Measurements from ENCODE around the gene IL1R2. TPM values are rescaled to one million over a fixed set of nuclear protein-coding genes. Genes with fewer than 3 reads are reported as not detected.

IL1R2 gene
- total and polyA plus RNA-seq, 9 of the 15 experiments (the other 6 are each of a cell fraction or from before 2014, with no cell fraction given), result 0.13 TPM; not detected in 8

GRCh38 chr2:102012061-102012614 is 20.4 kb downstream of the IL1R2 start:
- intact Hi-C loops (cut with micrococcal nuclease) (no loop called here), in situ Hi-C loops (cut with MboI) (loop anchor here (10.0 kb wide), 1 partner anchor 343 kb away; the partner anchor contains the start of gene IL18R1)
- TF ChIP-seq MYNN (IDR thresholded peaks at IDR 0.05) (no peak), MYNN (CRISPR knock-in tag; IDR thresholded peaks at IDR 0.05) (no peak), TAF1 (IDR thresholded peaks at IDR 0.05; ENCODE audit: control insufficient read depth, extremely low read depth, insufficient read depth, low read length, severe bottlenecking) (no peak), ZMIZ1 (IDR thresholded peaks at IDR 0.05; ENCODE audit: low read depth in 2 of 2, low read length in 2 of 2) (no peak), KLF13 (tag; IDR thresholded peaks at IDR 0.05; ENCODE audit: borderline replicate concordance, low read depth) (no peak), CHD4 (IDR thresholded peaks at IDR 0.05; ENCODE audit: insufficient read depth, insufficient replicate concordance, low read depth, low read length, poor library complexity, severe bottlenecking) (no peak), ID3 (CRISPR knock-in tag; IDR thresholded peaks at IDR 0.05) (no peak), ID3 (tag; IDR thresholded peaks at IDR 0.05) (no peak)
- H3K27ac ChIP-seq (ENCODE audit: extremely low read depth, low read depth, low read length), result no peak overlapping the region
- no peaks in the 10 kb centered on the region for H4K20me1 ChIP-seq (replicated peaks; ENCODE audit: control insufficient read depth, insufficient read depth, low read length)
- H3K79me2 ChIP-seq (ENCODE audit: control insufficient read depth, insufficient read depth, low read length), result no peaks in the 10 kb centered on the region
- CTCF ChIA-PET (ENCODE audit: low intra/inter-chr PET ratio), result no interaction called here
- peaks cover 2 to 19% of the 10 kb centered on the region in 2 experiments; a peak in 3 of 5 replicates for H3K27me3 ChIP-seq (ENCODE audit: control insufficient read depth in 2 of 2, insufficient read depth in 2 of 2, low read length in 2 of 2)
- BruUV-seq (replicated peaks), result no TSS peak
- no peak for FAIRE-seq
- H3K4me3 ChIP-seq, result no peak overlapping the region
- H3K9ac ChIP-seq (ENCODE audit: insufficient read depth in 1 of 2, low read depth in 2 of 2, low read length in 2 of 2), result no peak overlapping the region
- no peaks in the 10 kb centered on the region for H3K36me3 ChIP-seq (ENCODE audit: control insufficient read depth, insufficient read depth, low read length)
- 7% methylated on average over 4 of the region's 4 CpGs for WGBS (ENCODE audit: insufficient coverage, low coverage, missing lambda C conversion rate)
- H2AFZ ChIP-seq (ENCODE audit: low read depth, low read length), result no peak overlapping the region
- DNase-seq (ENCODE audit: extremely low read depth in 1 of 4, low spot score in 3 of 4), result no peak
- no peaks in the 10 kb centered on the region for H3K9me3 ChIP-seq (replicated peaks; ENCODE audit: control insufficient read depth, insufficient read depth, low read depth, low read length)
- POLR2A ChIA-PET, result no interaction called here
- no peaks in the 10 kb centered on the region for H3K9me1 ChIP-seq (ENCODE audit: control insufficient read depth, insufficient read depth, low read length)
- H3K4me1 ChIP-seq (replicated peaks in 1 of 2; ENCODE audit: control insufficient read depth in 2 of 2, insufficient read depth in 2 of 2, low read length in 2 of 2), result no peaks in the 10 kb centered on the region
- H3K4me2 ChIP-seq (ENCODE audit: insufficient read depth, low read length), result no peak overlapping the region
- ATAC-seq, result no peak

Data from K562 (cell line).